Loucy (cell line): Measurements from ENCODE around the gene ZNF521.

Experiments used
- EZH2phosphoT487 ChIP-seq: fragments of 200-600 bp; IDR thresholded peaks from 2 replicates; pipeline ENCODE4 v1.6.1; 2018; ENCODE audit warnings: antibody characterized with exemption, mild to moderate bottlenecking, moderate library complexity, borderline replicate concordance
- TF ChIP-seq, protein P1 (sequence below): fragments of 200-600 bp; sonication (generic); conservative IDR thresholded peaks from 2 replicates; pipeline ENCODE4 v1.5.1; 2014; ENCODE audit warnings: mild to moderate bottlenecking, antibody characterized with exemption, low read length

GRCh38 chr18:25102662-25103061 is 249.3 kb downstream of the ZNF521 start:
- TF ChIP-seq, protein P1, sequence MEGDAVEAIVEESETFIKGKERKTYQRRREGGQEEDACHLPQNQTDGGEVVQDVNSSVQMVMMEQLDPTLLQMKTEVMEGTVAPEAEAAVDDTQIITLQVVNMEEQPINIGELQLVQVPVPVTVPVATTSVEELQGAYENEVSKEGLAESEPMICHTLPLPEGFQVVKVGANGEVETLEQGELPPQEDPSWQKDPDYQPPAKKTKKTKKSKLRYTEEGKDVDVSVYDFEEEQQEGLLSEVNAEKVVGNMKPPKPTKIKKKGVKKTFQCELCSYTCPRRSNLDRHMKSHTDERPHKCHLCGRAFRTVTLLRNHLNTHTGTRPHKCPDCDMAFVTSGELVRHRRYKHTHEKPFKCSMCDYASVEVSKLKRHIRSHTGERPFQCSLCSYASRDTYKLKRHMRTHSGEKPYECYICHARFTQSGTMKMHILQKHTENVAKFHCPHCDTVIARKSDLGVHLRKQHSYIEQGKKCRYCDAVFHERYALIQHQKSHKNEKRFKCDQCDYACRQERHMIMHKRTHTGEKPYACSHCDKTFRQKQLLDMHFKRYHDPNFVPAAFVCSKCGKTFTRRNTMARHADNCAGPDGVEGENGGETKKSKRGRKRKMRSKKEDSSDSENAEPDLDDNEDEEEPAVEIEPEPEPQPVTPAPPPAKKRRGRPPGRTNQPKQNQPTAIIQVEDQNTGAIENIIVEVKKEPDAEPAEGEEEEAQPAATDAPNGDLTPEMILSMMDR = no peak
- TF ChIP-seq EZH2phosphoT487 = no peak
